HG03039 (cell line): ENCODE results near the gene PANK3.

Experiments used
- ATAC-seq: cut with Tn5 transposase; IDR thresholded peaks from one replicate; pipeline ENCODE4 v1.9.1; 2021; ENCODE audit warnings: mild to moderate bottlenecking, moderate library complexity; ENCODE audit not compliant: unreplicated experiment

PANK3 gene

DNA sequence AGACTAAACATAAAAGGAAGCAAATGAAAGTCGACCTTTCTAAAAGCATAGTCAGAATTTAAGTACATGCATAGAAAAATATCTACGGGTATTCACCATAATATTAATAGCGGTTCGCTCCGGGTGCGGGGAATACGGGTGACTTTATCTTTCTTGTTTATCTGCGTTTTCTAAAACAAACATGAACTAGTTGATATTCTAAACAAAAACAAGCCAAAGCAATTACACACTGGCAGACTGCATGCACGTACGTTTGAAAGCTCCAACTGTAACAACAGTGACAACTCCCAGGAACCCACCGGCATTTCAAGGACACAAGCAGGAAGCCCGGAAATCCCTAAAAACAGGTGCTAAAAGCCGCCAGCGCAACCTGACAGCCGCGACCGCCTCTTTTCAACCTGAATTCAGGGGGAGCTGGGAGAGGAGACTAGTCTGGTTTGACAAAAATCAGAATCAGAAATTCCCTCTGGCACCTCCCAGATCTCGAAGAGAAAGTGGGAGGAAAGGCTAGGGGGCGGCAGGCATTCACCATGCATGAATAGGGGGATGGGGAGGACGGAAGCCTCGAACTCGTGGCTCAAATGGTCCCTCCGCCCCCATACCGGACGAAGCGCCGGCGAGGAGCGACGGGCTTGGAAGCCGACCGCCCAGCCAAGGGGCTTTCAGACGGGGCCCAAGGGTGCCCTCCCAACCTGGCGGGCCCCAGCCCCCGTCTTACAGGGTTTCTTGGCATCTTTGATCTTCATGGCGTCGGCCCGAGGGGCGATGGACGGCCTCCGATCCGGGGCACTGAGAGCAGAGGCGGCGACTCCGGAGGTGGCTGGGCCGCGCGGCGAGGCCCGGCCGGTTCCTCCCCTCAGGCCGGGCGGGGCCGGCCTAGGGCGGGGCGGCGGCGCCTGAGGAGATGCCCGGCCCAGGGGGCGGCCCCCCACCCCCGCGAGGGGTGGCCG lies at the start of gene PANK3:
Gene PANK3 (minus strand): TSS at position 831 of the 950 bp plus-strand sequence. CDS start 85 bp downstream, at position 746.
- peak; percentile 53 for ATAC-seq

DNA sequence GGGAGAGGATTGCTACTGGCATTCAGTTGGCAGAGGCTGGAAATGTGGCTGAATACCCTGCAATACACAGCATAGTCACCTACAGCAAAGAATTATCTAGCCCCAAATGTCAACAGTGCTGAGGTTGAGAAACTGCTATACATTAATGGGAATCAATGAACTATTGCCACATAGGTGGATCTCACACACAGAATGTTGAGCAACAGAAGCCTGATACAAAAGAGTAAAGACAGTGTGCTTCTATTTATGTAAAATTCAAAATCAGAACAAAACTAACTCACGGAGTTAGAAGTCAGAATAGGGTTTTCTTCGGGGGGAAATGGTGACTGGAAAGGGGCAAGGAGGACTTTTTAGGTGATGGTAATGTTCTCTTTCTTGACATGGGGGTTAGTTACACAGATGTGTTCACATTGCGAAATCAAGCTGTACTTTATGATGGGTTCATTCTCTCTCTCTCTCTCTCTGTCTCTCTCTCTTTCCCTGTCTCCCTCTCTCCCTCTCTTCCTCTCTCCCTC lies 45.7 kb upstream of the PANK3 start:
- no peak for ATAC-seq

DNA sequence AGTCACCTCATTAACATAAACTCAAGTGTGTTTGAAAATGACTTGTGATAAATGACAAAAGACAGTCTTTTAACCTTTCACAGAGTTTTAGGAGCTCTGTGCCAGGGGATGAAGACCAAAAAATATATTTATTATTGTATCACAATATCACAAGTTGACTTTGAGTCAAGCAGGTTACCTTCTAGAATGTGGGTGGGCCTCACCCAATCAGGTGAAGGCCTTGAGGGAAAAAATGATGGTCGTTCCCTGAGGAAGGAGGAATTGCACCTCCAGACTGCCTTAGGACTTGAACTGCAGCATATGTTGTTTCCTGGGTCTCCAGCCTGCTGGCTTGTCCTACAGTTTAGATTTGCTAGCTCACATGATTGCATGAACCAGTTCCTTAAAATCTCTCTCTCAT lies 41.6 kb upstream of the PANK3 start:
- ATAC-seq: no peak

DNA sequence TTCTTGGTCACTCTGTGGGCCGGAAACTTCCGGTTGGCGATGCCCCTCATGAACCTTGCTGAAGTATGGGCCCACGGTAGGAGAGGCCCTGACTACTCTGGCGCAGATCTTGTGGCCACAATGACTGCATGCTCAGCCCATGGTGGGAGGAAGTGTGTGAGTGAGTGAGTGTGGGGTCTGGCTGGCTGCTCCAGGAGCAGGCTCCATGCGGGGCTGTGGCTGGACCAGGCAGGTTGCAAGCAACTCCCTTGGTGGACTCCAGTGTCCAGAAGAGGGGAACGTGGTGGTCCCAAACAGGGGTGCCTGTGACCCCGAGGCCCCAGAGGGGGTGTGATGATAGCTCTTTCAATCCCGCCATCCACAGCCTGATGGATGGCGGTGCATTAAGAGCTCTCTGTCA lies 35.5 kb upstream of the PANK3 start:
- no peak for ATAC-seq

DNA sequence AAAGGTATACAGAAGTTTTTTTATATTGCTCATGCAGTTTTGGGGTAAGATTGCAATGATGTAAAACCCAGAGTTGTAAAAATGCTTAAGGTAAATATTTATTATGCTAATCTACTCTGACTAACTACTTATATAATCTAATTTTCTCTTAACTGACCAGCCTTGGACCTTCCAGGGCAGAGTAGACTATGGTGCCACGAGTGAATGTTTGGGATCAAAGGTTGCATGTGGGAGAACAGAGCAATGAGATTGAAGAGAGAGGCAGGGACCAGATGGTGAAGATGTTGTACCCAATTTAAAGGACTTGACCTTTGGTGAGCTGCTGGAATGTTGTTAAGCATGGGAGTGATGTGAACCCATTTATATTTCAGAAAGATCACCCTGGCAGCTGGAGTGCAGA lies 34.8 kb upstream of the PANK3 start:
- no peak for ATAC-seq

DNA sequence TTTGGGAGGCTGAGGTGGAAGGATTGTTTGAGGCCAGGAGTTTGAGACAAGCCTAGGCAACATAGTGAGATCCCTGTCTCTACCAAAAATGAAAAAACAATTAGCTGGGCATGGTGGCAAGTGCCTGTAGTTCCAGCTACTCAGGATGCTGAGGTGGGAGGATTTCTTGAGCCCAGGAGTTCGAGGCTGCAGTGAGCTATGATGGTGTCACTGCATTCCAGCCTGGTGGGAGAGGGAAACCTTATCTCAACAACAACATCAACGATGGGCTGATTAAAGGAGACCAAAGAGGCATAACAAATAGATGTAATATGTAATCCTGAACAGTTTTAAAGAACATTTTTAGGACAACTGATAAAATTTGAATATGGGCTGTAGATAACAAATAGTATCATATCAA lies 34.2 kb upstream of the PANK3 start:
- no peak for ATAC-seq

DNA sequence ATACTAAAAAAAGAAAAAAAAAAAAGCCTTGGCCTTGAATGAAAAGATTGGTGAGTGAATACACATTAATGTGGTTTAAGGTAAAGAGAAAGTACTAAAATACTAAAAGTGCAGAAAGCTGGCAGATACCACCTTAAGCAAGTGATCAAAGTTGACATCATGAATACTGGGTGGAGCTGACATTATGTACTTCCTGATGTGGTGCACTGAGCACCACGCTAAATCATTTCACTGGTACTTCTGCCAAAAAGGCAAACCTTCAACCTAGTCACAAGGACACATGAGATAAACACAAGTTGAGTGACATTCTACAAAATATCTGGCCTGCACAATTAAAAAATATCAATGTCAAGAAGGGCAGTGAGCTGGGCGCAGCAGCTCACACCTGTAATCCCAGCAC lies 33.8 kb upstream of the PANK3 start:
- ATAC-seq: no peak

DNA sequence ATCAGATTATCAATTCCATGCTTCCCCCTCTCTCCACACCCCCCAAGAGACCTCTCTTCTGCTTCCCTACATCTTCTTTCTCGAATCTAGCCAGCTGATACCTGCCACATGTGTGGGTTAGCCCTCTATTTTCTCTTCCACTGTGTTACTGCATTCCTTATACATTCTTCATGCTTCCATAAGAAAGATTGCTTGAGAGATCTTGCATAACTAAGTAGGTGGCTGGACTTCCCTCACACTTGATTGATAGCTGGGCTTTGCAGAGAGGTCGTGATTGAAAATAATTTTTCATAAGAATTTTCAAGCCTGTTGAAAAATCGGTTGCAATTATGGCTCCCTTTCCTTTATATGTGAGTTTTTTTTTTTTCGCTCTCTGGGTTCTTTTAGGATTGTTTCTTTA lies 33.0 kb upstream of the PANK3 start:
- ATAC-seq: no peak

DNA sequence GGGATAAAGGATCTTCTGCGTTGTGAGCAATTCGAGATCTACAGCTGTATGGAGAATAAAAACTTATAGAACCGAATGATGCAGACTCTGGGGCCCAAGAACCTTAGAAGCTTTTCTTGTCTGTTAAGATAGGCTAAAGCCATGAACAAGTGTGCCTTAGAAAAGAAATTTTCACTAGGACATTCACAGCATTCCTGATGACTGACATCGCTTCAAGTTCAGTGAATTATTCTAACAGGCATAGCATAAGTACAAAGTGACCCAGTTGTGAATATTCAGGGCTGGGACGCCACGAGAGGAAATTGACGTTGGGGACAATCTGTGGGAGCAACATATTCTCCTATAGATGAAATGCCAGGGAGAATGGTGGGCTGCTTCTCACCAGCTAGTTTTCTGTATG lies 32.0 kb upstream of the PANK3 start:
- no peak for ATAC-seq

DNA sequence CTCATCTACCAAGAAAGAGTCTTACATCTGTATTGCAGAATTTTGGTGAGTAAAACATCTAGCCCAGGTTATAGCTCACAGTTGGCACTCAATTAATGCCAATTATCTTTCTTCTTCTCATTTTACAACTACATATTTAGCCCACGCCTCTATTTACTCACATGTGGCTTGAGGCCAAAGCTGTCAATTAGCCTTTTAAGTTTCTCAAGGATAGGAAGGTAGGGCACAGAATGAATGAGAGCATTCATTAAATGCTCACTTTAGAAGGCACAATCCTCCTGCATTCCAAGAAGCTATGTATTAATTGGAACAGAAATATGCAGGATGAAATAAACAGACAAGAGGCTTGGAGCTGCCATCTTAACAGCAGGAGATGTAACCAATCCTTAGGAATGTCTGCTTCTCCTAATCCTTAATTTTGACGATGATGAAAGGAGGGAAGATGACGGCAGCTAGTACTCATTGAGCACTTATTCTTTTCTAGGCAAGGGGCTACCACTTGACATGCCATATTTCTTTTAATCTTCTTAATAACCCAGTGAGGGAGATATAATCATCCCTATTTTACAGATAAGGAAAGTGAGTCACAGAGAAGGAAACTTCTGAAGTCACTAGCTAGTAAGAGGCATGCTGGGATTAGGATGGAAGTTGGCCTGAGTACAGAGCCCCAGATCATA lies 30.8 kb upstream of the PANK3 start:
- no peak for ATAC-seq

DNA sequence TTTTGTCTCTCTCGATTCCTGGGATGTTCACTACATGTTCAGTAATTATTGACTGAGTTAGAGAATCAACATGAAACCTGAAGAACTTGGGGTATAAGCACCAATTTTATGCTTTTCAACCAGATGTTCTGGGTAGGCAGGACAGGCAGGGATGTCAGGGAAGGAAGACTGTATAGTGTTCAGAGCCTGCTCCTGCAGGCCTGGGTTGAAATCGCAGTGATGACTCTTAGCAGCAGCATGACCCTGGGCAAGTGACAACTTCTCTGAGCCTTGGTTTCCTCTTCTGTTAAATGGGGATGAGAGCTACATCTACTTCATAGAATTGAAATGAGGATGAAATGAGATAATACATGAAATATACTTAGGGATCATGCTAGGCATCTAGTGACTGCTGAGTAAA lies 29.7 kb upstream of the PANK3 start:
- ATAC-seq: no peak

DNA sequence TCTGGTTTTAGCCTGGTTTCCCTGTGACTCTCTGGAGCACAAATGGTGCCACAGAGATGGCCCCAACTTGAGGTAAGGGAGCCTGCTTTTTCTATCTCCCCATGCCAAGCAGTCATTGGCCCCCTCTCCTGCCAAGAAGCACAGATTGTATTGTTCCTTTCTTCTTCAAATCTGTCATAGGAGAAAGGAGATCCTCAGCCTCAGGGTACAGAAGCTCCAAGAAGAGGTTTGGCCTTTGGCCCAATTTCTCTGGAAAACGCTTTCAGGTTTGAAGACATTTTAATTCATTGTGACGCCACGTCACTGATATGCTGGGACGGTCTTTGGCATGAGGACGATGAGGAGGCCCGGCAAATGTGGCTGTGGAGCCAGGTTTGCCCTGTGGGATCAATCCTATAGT lies 29.2 kb upstream of the PANK3 start:
- ATAC-seq: no peak

DNA sequence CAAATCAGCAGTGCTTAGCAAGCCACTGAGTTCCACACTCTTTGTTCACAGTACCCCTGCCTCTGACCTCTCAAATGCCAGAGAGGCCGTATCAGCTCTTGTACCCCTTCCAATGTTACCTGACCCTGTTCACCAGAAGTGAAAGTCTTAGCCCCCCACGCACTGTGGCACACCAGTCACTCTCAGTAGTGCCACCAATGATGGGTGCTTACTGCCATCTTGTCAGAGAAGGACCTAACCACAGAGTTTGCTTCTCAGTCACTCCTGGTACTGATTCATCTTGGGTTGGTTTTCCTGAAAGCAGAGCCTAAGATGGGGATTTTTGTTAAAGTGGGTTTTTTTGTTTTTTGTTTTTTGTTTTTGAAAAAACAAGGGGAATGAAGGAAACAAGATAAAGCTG lies 28.8 kb upstream of the PANK3 start:
- ATAC-seq: peak; percentile 82

DNA sequence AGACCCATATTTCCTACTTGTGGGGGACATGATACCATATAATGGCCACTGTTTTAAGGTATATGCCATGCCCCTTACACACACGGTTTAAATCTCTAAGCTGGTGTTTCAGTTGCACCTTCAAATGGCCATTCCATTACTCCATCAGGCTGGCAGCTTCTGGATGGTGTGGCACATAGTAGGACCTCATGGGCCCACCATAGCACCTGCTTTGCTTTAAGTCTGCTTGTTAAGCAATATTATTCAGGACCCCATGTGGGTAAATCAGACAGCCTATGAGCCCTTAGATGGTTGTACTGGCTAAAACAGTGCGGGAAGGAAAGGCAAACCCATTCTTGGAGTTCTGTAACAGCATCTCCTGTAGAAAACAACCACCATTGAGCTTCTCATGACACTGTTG lies 27.4 kb upstream of the PANK3 start:
- ATAC-seq: no peak

DNA sequence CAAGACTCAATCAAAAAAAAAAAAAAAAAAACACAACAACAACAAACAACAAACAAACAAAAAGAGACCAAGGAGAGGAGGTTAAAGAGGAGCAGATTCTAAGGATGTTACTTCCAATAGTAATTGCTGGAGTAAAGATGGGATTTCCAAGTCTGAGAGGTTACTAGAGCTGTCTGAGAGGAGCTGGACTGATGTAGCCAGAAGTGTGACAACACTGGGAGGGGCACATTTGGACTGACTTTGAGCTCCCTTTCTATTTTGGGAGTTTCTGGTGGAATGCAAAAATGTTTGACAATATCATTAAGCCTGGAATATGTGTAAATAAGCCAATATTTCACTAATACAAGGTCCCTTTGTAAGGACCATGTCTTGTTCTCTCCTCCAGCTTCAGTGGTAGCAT lies 25.3 kb upstream of the PANK3 start:
- ATAC-seq: no peak

DNA sequence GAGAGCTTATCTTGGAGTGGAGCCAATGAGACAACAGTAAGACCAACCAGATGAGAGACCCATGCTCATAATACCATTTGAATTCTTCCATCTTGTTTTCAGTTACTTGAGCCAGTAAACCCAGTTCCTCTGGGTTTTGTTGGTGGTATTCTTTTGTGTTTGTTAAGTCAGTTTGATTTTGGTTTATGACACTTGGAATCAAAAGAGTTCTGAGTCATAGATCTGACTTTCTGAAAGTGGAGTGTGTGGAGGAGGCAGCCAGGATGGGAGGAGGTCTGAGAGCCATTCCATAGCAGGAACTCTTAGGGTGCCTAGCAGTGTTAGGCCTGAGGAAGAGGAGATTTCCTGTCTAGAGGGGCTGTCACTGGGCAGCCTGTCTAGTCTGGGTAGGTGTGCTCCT lies 24.6 kb upstream of the PANK3 start:
- no peak for ATAC-seq

DNA sequence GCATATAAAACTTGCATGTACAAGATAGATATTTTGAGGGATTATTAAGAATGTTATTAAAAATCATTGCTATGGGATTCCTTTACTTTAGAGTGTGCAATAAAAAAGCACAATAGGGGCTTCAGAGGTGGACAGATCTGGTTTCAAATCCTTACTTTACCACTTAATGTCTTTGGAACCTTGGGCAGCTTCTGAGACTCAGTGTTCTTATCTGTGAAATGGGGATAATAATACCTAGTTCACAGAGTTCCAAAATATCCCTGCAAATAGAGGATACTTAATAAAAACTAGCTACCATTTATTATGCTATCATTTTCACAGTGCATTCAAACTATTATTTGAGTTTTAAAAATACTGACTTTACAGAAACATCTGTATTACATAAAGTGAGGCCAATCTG lies 23.3 kb upstream of the PANK3 start:
- no peak for ATAC-seq

DNA sequence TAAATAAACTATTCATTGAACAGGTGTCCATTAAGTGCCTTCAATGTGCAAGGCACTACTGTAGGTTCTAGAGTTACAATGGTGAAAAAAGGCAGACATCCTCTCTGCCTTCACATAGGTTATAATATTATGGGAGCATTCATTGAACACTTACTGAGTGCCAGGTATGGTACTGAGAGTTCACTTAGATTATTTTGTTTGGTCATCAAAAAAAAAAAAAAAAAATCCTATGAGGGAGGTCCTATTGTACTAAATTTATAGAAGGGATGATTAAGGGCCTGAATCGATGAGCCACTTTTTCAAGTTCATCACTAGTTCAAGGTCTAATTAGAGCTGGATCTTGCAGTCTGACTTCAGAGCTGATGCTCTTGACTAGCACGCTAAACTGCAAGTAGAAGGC lies 22.8 kb upstream of the PANK3 start:
- no peak for ATAC-seq

DNA sequence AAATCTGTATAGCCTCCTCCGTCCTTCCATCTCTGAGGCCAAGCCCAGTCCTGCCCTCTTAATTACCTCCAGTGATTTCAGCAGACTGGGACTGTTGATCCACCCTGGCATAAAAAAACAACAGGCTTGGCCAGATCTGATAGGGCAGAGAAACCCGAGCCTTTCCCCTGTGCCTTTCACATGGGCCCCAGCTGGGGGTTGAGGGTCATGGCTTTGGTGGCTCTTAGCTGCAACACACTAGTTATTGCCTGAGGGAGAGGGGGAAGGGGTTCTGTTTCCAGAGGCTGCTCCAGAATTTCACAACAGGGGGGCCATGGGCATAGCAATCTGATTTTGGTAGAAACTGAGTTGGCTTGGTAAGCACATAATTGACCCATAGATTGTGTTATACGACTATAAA lies 21.2 kb upstream of the PANK3 start:
- no peak for ATAC-seq

DNA sequence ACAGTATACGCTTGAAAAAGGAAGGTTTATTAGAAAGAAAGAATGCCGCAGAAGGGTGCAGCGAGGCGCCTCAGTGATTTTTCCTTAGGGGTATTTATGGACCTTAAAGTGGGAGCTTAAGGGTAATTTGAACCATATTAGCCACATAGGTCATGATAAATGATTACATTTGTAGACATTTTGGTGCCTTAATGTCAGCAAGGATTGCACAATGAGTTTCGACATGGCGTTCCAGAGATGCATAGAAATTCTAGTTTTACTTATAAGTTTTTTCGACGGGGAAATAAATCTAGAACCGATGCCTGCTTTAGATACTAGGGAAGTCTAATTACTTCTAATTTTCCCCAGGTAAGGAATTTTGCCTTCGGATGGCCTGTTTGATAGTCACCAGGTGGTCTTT lies 20.7 kb upstream of the PANK3 start:
- ATAC-seq: no peak

DNA sequence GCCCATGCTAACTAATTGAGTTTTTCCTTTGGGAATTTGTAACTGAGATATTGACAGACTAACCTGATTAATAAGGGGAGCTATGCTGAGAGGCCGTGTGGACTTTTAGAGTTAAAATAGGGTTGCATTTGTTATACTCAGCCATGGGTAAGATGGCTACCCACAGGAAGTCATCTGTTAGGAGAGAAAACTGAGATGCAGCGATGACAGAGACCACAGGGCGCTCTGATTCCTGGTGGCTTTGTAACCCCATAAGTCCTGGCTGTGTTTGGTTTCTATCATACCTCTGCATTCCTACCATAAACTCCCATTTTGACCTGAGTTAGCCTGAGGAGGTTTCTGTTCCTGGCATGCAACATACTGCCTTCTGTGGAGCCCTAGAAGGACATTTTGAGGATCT lies 19.5 kb upstream of the PANK3 start:
- ATAC-seq: no peak

DNA sequence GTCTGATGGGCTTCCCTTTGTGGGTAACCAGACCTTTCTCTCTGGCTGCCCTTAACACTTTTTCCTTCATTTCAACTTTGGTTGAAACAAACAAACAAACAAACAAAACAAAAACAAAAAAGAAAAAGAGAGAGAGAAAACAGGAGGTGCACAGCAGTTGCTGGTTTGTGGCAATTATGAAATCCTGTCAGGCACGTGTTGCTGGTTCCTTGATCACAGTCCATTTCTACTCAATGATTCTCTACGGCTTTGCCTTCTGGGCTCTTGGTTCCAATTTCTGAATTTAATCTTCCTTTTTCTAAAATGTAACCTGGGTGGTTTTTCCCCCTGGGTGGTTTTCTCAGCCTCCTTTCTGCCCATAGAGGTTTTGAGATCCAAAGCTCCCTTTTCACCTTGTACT lies 17.8 kb upstream of the PANK3 start:
- no peak for ATAC-seq
